GM13977 (cell line): ENCODE data around the gene LEAP2.

Experiments used
- DNase-seq: peaks from one replicate; pipeline ENCODE4 v3.0.0; 2012; ENCODE audit warnings: low spot score
- CTCF ChIP-seq: IDR thresholded peaks from 2 replicates; pipeline ENCODE4 v1.5.1; 2012; ENCODE audit warnings: mild to moderate bottlenecking, control low read depth; ENCODE audit not compliant: insufficient read depth; ENCODE audit errors: extremely low read depth, missing control alignments
- in situ Hi-C: fragments of 300-500 bp; cut with MboI; formaldehyde crosslinking; loops from one replicate; pipeline ENCODE4 v1.12.0; 2022; ENCODE audit warnings: low sequenced_read_pairs, low pct_unique_long_range_greater_than_20kb, mixed read lengths, inconsistent platforms; ENCODE audit not compliant: unreplicated experiment

LEAP2 gene

GRCh38 chr5:132840896-132841295 is 32.6 kb upstream of the LEAP2 start:
- DNase-seq: no peak
- no peak for TF ChIP-seq CTCF
- in situ Hi-C loops: no loop called here

- in situ Hi-C loops: no loop called here
- no peak for DNase-seq
- TF ChIP-seq CTCF: no peak
Measured at GRCh38 chr5:132841305-132841704, 32.2 kb upstream of the LEAP2 start.

- in situ Hi-C loops: no loop called here
- no peak for TF ChIP-seq CTCF
- no peak for DNase-seq
Measured at GRCh38 chr5:132848270-132848669, 25.2 kb upstream of the LEAP2 start.

GRCh38 chr5:132849347-132849746 is 24.1 kb upstream of the LEAP2 start:
- no peak for TF ChIP-seq CTCF
- in situ Hi-C loops: no loop called here
- no peak for DNase-seq

GRCh38 chr5:132850066-132850465 is 23.4 kb upstream of the LEAP2 start:
- no peak for DNase-seq
- in situ Hi-C loops: no loop called here
- no peak for TF ChIP-seq CTCF

GRCh38 chr5:132853323-132853722 is 20.1 kb upstream of the LEAP2 start:
- in situ Hi-C loops: no loop called here
- no peak for TF ChIP-seq CTCF
- no peak for DNase-seq

- no peak for DNase-seq
- in situ Hi-C loops: no loop called here
- no peak for TF ChIP-seq CTCF
Measured at GRCh38 chr5:132853790-132854189, 19.7 kb upstream of the LEAP2 start.
